Fibroblast of peridontal ligament (primary cell): Measurements from ENCODE around the gene GRM7.

Experiments used
- DNase-seq: peaks from one replicate; pipeline ENCODE4 v3.0.0-alpha.2; 2010; ENCODE audit errors: extremely low read depth

Gene GRM7

GRCh38 chr3:7397097-7397496 is 536.2 kb downstream of the GRM7 start:
- DNase-seq: no peak

DNA sequence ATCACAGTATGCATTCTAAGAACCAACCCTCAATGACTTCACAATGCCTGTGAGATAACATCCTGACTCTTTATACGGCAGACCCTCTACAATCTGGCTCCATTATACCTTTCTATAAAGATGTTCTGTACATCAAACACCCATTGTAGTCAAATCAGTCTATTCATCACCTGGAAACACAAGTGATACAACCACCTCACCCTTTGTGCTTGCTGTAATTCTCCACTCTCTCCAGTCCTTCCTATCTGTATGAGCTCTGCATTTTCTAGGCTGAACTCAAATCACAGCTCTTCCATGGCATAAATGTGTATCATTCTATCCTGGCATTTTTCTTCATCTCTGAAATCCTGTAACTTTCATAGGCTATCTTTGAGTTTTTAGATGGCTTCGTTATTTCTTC is 539.4 kb downstream of the GRM7 start:
- no peak for DNase-seq

GRCh38 chr3:7401418-7401817 is 540.5 kb downstream of the GRM7 start:
- DNase-seq: no peak

DNA sequence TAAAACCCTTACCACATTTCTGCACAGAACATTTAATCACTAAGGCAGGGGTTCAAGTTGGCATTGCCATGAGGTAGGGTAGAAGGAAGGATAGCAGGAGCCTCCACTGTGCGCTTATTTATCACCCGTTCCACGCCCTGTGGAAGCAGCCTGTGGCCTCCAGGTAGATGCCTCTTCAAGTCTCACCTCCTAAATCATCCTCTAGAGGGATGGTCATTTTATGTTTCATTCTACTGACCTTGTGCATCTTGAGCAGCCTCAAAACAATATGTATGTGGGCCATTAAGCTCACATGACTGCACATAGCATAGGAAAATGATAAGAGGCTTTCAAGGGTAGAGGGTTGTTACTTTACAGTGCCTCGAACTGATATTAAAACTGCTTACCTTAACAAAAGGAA is 546.2 kb downstream of the GRM7 start:
- no peak for DNase-seq

GRCh38 chr3:7410782-7411181 is 549.9 kb downstream of the GRM7 start:
- DNase-seq: no peak

GRCh38 chr3:7421065-7421464 is 560.1 kb downstream of the GRM7 start:
- no peak for DNase-seq

DNA sequence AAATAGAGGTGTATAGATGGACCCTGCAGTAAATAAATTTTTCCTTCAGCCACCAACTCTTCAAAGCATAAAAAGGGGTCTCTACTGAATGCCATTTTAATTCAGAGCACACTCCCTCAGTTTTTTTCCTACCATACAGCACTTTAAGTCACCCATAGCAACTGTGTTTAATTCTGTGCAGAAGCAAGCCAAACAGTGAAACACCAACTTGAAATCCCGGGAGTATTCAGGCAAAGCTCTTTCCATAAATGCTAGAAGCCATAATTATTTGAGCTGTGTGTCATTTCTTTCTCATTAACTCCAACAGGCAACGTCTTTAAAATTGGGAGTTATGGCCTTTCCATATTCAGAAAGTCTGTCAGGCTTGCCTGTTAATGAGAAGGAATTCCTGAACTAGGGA is 562.1 kb downstream of the GRM7 start:
- no peak for DNase-seq

- no peak for DNase-seq
Measured at GRCh38 chr3:7423995-7424394, 563.1 kb downstream of the GRM7 start.

DNA sequence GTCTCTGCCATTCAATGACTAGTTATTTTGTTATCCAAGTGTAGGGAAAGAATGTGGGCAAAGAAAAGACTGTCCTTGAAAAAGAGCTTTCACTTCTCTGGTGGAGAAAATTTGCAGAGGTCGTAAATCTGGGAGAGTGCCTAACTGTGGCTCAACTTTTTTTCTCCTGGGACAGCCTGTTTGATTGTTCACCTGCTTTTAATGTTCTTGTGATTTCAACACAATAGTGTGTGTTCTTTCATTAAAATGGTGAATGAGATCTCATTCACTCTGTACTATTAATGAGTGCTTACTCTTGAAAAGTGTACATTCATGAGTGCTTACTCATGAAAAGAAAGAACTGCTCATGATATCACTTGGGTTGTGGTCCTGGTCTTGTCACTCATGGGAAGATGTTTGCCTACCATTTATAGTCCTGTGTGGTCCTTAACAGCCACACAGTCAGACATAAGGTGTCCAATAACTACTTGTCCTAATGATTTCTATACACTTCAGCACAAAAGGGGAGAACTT is 567.3 kb downstream of the GRM7 start:
- DNase-seq: no peak

DNA sequence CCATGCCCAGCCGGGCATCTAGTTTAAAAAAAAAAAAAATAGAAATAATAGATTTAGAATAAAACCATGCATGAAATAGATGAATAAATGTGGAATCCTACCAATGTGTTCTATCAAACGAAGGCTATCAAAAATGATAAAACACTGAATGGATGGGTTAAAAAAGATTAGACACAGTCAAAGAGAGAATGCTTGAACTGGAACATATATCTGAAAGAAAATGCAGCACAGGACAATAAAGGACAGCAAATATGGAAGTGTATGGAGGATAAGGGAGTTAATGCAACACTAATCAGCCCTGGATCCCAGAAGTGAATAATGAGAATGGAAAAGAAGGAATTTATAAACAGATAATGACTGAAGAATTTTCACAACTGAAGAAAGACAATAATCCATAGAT is 571.7 kb downstream of the GRM7 start:
- no peak for DNase-seq

- no peak for DNase-seq
Measured at GRCh38 chr3:7433073-7433472, 572.2 kb downstream of the GRM7 start.

DNA sequence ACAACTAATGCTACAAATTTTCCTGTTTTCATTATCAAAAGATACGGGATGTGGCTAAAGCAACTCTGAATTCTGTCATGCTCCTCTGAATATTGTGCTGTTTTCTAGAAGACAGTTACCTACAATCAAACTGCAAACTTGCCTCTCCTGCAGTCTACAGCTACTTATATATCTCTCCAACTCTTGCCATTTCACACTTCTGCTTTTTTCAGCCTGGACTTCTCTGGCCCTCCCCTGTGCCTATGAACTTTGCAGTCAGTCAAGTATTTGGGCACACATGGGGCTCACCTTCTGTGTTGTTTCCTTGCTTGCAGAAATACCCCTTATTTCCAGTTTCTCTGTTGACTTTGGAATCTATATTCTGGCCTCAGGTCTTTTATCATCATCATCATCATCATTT is 575.6 kb downstream of the GRM7 start:
- no peak for DNase-seq

DNA sequence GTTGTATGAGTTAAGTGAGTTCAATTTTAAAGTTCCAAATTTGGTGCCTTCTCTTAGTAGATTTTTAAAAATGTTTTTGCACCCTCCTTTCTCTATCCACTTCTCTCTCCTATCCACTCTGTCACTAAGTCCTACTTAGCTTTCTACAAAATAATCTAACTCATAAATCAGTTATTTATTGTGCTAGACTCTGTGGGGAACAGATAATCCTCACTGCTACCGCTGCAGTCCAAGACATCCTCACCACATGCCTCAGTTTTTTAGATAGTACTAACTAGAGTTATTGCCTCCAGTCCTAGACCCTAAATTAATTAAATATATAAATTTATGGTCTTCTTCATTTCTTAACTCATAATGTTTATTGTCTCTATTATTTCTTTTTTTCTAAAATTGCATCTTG is 576.3 kb downstream of the GRM7 start:
- DNase-seq: no peak

DNA sequence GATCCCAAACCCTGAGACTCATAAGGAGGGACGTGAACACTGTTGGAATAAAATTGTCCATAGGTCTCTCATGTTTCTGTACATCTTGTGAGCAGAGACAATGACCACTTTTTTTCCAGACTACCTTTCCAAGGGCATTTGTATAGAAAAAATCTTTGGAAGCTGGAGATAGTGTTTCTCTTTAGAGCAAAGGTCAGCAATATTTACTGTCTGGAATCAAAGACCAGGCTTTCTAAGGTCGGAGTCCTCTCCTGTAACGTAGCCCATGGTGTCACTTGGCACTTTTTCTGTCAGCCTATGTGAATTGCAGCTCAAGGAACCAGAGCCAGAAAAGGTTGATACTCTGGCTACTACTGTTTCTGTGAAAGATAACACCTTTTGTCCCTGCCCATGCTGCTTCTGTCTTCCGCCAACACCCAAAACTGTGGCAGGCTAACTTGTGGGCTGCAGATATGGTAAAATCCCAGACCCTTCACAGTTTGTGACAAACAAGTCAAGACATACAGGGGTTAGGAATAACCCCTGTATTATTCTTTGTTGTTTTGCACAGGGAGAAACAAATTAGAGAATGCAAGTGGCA is 578.3 kb downstream of the GRM7 start:
- no peak for DNase-seq

- DNase-seq: no peak
Measured at GRCh38 chr3:7444886-7445285, 584.0 kb downstream of the GRM7 start.

DNA sequence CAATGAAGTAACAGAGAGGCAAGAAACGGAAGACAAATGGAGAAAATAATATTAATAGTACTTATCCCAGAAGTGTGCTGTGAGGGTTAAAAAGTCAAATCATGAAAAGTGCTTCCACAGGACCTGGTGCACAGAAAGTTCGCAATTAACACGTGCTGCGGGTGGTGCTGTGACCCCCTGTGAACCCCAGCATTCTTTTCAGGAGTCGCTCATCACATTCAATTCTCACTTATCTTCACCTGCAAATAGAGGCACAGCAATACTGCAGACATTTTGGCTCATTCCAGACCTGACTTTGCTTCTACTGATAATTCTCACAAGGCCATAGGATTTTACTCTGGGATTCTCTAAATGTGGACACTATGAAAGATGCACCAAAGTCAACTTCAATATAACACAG is 584.4 kb downstream of the GRM7 start:
- DNase-seq: no peak

DNA sequence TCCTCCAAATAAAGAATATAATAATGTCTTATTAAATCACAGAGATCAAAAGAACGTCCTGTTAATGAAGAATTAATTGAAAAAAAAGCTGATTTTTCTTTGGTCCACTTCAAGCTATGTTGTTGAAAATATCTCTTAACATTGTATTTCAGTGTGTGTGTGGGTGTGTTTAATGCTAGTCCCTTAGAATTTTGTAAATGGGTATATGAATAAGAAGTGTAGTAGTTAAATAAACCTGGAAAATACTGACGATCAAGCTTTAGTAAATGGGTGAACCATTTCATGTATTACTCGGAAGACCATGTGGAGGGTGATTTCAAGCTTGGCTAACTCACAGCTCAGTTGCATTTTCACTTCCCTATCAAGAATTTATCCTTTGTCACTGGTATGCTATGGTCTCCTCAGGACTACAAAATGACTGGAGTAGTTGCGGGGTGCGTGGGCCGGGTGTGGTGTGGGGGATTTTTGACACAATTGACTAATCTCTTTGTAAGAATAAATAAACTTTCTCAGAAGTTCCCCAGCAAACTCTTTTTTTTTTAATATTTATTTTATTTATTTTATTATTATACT is 586.4 kb downstream of the GRM7 start:
- no peak for DNase-seq

GRCh38 chr3:7456386-7456785 is 595.5 kb downstream of the GRM7 start:
- DNase-seq: no peak

- DNase-seq: no peak
Measured at GRCh38 chr3:7461202-7461825, 600.4 kb downstream of the GRM7 start.

GRCh38 chr3:7469866-7470265 is 609.0 kb downstream of the GRM7 start:
- no peak for DNase-seq

- DNase-seq: no peak
Measured at GRCh38 chr3:7484636-7485035, 623.7 kb downstream of the GRM7 start.

- DNase-seq: no peak
Measured at GRCh38 chr3:7487763-7488162, 626.8 kb downstream of the GRM7 start.

DNA sequence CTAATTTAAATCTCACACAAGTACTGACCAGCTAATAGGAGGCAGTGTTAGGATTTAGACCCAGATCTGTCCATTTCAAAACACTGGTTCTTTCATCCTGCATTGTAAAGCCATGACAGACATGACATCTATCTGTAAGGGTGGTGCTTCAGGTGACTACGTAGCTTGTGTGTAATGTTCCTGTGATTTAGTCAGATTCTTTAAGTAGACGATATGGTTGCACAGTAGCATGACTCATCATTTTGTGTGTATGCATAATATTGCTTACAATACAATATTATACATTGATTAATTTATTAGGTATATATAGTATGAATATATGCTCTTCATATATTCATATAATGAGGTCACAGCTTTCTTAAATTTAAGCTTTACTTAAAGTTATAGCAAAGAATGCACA is 628.5 kb downstream of the GRM7 start:
- no peak for DNase-seq

GRCh38 chr3:7498715-7499114 is 637.8 kb downstream of the GRM7 start:
- no peak for DNase-seq
